Activated T-cell treated with anti-CD3 and anti-CD28 coated beads, Interleukin-2, amount 50 U/mL, for 4 hours (primary cell): ENCODE results near the gene PIP5K1C. TPM values are rescaled to one million over a fixed set of nuclear protein-coding genes. Genes with fewer than 3 reads are reported as not detected.

ENCODE experiments used
- ATAC-seq, 2 donors: fragments of 200-7000 bp; cut with Tn5 transposase; one replicate each; pipeline ENCODE4 v1.10.0; 2021
- DNase-seq: peaks from one replicate; pipeline ENCODE4 v3.0.0-alpha.2; 2020
- H3K27me3 Mint-ChIP-seq: one replicate; pipeline ENCODE4 v1.8.0; 2021; ENCODE audit warnings: low read depth, mixed read lengths
- H3K36me3 Mint-ChIP-seq: one replicate; pipeline ENCODE4 v1.8.0; 2022; ENCODE audit warnings: mixed read lengths; ENCODE audit not compliant: insufficient read depth
- H3K4me1 Mint-ChIP-seq: one replicate; pipeline ENCODE4 v1.8.0; 2021; ENCODE audit warnings: low read depth, mixed read lengths
- H3K4me3 Mint-ChIP-seq: one replicate; pipeline ENCODE4 v1.8.0; 2021; ENCODE audit warnings: mild to moderate bottlenecking, moderate library complexity, mixed read lengths
- H3K9me3 Mint-ChIP-seq: one replicate; pipeline ENCODE4 v1.8.0; 2021; ENCODE audit warnings: mixed read lengths
- total RNA-seq, 3 donors: library from RNA; stranded (reverse); gene quantifications; one replicate each; pipeline ENCODE4 v1.2.1, GENCODE V29; 2021

The PIP5K1C gene
- total RNA-seq, 3 donors from 2014 or later = 12.1 to 20.9 (median 16.7) TPM

DNA sequence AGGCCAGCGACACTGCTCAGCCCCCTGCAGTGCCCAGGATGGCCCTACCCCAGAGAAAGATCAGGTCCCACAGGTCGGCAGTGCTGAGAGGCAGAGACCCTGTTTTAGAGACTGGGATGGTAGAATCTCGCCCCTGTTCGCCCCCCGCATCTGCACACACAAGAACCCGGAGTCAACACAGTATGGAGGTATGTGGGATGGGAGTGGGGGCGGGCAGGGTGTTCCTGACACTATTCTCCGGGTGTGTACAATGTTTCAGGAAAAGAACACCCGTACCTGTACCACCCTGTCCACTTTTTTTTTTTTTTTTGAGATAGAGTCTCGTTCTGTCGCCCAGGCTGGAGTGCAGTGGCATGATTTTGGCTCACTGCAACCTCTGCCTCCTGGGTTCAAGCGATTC, 19.3 kb downstream of the PIP5K1C start:
- Mint-ChIP-seq H3K27me3 (no peaks in the 10 kb centered on the region), H3K4me3 (no peak overlapping the region), H3K9me3 (no peaks in the 10 kb centered on the region), H3K36me3 (peaks cover 6% of the 10 kb centered on the region), H3K4me1 (peaks cover 6% of the 10 kb centered on the region)
- DNase-seq (no peak), ATAC-seq (no peak)

DNA sequence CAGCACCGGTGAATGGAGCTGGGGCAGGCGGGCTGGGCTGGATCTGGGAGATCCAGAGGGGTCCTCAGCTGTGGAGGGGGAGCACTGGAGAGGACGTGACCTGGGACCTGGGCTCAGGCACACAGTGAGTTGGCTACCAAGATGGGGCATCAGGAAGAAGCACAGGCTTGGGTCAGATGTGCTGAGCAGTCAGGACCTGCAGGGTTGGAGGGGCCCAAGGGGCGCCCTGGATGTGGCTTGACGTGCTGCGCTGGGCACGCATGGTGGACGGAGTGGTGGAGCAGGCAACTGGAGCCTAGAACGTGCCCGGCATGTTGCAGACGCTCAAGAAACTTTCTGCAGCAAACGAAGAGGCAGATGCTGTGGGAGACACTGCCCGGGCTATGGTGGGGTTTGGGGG, 20.7 kb downstream of the PIP5K1C start:
- peaks cover 8% of the 10 kb centered on the region for H3K4me1 Mint-ChIP-seq
- no peak overlapping the region for H3K4me3 Mint-ChIP-seq
- H3K36me3 Mint-ChIP-seq = peaks cover 9% of the 10 kb centered on the region
- no peaks in the 10 kb centered on the region for H3K9me3 Mint-ChIP-seq
- ATAC-seq = no peak
- DNase-seq = no peak
- H3K27me3 Mint-ChIP-seq = no peaks in the 10 kb centered on the region

DNA sequence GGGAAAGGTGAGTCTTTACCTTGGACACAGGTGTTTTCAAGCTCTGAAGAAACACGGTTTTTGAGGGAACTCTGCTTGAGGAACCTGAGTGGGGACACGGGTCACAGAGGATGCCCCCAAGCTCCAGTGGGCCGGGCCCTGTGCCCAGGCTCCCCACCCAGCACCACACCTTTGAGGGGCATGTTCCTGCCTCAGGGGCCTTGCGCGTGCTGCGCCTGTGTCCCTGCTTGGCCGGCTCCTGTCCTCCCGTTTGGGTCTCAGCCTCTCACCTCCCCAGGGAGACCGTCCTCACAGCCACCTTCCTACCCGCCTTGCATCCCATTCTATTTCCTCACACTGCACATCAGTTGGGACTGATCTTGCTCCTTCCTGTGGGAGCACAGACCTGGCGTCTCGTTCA, 21.1 kb downstream of the PIP5K1C start:
- no peak overlapping the region for H3K4me3 Mint-ChIP-seq
- no peaks in the 10 kb centered on the region for H3K9me3 Mint-ChIP-seq
- DNase-seq (no peak), ATAC-seq (no peak)
- H3K36me3 Mint-ChIP-seq = peaks cover 7% of the 10 kb centered on the region
- peaks cover 8% of the 10 kb centered on the region for H3K4me1 Mint-ChIP-seq
- no peaks in the 10 kb centered on the region for H3K27me3 Mint-ChIP-seq

DNA sequence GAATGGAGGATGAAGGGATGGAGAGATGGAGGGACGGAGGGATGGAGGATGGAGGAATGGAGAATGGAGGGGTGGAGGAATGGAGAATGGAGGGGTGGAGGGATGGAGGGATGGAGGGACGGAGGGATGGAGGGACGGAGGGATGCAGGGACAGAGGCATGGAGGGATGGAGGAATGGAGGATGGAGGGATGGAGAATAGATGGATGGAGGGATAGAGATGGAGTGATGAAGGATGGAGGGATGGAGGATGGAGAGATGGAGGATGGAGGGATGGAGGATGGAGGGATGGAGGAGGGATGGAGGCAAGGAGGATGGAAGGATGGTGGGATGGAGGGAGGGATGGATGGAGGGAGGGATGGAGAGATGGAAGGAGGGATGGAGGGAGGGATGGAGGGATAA, 22.1 kb downstream of the PIP5K1C start:
- H3K27me3 Mint-ChIP-seq = no peaks in the 10 kb centered on the region
- no peak overlapping the region for H3K4me3 Mint-ChIP-seq
- H3K36me3 Mint-ChIP-seq = peaks cover 6% of the 10 kb centered on the region
- no peaks in the 10 kb centered on the region for H3K9me3 Mint-ChIP-seq
- H3K4me1 Mint-ChIP-seq = peaks cover 5% of the 10 kb centered on the region
- ATAC-seq (no peak), DNase-seq (no peak)

DNA sequence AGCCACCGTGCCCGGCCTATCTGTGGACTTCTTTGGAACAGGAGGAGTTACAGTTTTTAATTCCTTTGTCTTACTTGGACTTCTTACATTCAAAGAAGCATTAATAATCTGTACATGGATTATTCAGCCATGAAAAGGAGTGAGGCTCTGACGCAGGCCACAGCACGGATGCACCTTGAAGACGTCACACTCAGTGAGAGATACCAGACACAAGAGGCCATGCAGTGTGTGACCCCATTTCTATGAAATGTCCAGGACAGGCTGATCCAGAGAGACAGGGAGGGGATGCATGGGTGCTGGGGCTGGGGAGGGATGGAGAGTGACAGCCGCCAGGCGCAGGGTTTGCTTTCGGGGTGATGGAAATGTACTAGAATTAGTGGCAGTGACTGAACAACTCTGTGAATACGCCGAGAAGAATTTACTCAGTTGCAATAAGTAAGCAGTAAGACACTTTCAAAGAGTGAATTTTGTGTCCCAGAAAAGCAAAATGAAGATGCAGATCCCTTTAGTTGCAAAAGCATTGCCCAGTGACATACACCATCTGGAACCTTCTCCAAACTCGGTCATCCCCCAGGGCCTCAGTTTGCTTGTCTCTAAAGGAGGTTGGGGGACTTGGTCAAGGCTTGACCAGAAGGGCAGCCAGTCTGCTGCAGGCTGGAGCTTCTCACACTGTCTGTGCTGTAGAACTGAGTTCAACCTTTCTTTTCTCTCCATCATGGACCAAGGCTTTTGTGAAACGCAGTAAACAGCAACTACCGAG, 25.3 kb downstream of the PIP5K1C start:
- Mint-ChIP-seq H3K27me3 (no peaks in the 10 kb centered on the region), H3K36me3 (peaks cover 6% of the 10 kb centered on the region), H3K9me3 (no peaks in the 10 kb centered on the region), H3K4me1 (peaks cover 20% of the 10 kb centered on the region), H3K4me3 (no peak overlapping the region)
- DNase-seq = no peak
- ATAC-seq = no peak

DNA sequence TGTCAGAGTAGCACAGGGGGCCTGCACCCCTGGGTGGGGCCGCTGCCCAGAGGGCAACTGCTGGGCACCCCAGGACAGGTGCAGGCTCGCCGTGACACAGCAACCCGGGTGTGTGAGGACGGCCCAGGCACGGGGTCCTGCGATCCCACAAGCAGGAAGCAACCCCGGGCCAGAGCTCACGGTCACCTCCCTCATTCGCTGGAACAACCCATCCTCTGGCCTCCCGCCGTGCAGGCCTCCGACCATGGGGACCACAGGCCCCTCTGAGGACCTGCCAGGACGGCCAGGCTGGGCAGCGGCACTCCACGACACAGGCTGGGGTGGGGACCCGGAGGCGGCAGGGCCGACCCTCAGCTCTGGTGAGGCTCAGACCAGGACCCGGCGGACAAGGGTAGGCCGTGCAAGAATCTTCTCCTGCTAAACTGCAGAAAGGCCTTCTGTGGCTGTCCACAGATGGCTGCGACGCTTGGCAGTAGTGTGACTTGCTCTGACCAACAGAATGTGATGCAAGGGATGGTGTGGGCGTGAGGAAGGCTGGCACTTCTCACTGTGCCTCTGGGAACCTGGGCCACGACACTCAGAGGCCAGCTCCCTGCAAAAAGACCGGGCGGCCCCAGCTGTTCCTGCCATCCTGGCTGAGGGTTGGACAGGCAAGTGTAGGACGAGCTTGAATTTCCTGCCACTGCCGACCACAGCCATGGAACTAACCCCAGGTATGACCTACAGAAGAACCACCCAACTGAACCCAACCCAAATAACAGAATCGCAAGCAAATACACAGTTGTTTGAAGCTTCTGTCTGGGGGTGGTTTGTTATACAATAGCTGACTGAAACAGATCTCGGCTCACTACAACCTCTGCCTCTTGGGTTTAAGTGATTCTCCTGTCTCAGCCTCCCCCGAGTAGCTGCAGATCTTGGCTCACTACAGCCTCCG, 26.5 kb downstream of the PIP5K1C start:
- H3K9me3 Mint-ChIP-seq = no peaks in the 10 kb centered on the region
- ATAC-seq (no peak), DNase-seq (no peak)
- no peak overlapping the region for H3K4me3 Mint-ChIP-seq
- H3K36me3 Mint-ChIP-seq = peaks cover 3% of the 10 kb centered on the region
- H3K4me1 Mint-ChIP-seq = peaks cover 20% of the 10 kb centered on the region
- H3K27me3 Mint-ChIP-seq = no peaks in the 10 kb centered on the region

DNA sequence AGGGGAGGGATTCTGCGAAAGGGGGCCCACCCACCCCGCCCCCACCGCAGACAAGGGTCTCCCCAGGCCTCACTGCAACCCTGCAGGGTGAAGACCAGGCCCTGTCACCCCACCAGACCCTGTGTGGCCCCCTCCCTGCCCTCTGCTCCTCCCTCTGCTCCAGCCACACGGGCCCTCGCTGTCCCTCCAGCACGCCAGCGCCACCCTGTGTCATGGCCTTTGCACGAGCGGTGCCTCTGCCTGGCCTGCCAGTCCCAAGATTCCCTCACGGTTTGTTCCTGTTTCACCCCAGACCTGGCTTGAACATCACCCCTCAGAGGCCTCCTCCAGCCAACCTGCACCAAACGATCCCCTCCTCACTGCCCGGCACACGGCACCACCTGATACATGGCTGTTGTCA, 27.3 kb downstream of the PIP5K1C start:
- Mint-ChIP-seq H3K9me3 (no peaks in the 10 kb centered on the region), H3K27me3 (no peaks in the 10 kb centered on the region), H3K36me3 (peaks cover 3% of the 10 kb centered on the region), H3K4me1 (peaks cover 23% of the 10 kb centered on the region), H3K4me3 (no peak overlapping the region)
- ATAC-seq (no peak), DNase-seq (no peak)

DNA sequence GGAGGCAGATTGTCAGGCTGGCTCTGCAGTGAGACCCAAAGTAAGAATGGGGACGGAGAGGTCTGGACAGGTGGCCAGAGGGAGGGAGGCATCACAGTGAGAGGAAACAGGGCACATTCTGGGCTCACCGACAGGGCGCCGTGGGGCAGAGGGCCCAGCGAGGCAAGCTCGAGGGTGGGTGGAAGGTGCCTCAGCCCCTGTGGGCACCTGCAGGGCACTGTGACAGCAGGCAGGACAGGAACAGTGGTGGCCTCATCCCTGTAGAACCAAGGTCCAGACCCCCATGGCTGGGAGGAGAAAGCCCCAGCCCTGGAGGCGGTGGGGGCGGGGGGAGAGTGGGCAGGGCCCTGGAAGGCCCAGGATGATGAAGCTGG, 27.7 kb downstream of the PIP5K1C start:
- Mint-ChIP-seq H3K9me3 (no peaks in the 10 kb centered on the region), H3K4me3 (no peak overlapping the region), H3K4me1 (peaks cover 23% of the 10 kb centered on the region), H3K36me3 (peaks cover 3% of the 10 kb centered on the region), H3K27me3 (no peaks in the 10 kb centered on the region)
- ATAC-seq (no peak), DNase-seq (no peak)

DNA sequence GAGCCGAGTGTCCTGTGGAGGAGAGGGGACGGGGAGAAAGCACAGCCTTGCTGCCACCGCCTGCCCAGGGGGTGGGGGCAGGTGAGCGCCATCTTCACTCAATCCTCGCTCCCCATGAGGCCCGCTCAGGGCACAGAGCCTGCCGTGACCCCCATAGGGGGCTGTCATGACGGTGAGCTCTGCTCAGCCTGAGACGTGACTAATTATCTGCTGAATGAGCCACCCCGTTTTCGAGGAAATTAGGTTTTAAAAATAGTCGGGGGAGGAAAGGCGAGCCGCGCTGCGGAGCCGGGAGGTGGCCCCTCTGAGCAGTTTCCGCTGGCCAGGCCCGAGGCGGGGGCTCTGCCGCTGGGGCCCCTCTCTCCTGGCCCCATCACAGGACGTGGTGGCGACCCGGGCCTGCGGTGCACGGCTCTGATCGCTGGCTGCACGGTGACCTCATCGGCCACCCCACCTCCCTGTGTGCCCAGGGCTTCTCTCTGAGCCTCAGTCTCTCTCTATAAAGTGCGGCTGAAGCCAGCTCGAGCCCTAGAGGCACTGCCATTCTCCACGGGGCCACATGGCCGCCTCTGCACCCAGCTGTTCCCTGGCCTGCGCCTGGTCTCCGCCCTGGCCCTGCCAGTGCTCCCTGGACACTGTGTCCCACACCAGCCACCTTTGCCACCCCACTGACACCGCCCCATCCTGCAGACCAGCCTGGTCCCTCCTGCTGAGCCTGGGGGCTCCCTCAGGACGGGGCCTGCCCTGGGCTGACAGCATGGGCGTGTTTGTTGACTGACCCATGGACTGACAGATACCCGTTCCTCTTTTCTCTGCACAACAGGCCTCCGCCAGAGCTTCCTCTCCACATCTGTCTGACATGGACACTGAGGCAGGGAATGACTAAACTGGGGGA, 28.3 kb downstream of the PIP5K1C start:
- H3K36me3 Mint-ChIP-seq = peaks cover 3% of the 10 kb centered on the region
- peak overlapping the region; percentile 54 for H3K4me3 Mint-ChIP-seq
- DNase-seq (no peak), ATAC-seq (peak; percentile 71 to 78)
- H3K9me3 Mint-ChIP-seq = no peaks in the 10 kb centered on the region
- peaks cover 24% of the 10 kb centered on the region for H3K4me1 Mint-ChIP-seq
- H3K27me3 Mint-ChIP-seq = no peaks in the 10 kb centered on the region

DNA sequence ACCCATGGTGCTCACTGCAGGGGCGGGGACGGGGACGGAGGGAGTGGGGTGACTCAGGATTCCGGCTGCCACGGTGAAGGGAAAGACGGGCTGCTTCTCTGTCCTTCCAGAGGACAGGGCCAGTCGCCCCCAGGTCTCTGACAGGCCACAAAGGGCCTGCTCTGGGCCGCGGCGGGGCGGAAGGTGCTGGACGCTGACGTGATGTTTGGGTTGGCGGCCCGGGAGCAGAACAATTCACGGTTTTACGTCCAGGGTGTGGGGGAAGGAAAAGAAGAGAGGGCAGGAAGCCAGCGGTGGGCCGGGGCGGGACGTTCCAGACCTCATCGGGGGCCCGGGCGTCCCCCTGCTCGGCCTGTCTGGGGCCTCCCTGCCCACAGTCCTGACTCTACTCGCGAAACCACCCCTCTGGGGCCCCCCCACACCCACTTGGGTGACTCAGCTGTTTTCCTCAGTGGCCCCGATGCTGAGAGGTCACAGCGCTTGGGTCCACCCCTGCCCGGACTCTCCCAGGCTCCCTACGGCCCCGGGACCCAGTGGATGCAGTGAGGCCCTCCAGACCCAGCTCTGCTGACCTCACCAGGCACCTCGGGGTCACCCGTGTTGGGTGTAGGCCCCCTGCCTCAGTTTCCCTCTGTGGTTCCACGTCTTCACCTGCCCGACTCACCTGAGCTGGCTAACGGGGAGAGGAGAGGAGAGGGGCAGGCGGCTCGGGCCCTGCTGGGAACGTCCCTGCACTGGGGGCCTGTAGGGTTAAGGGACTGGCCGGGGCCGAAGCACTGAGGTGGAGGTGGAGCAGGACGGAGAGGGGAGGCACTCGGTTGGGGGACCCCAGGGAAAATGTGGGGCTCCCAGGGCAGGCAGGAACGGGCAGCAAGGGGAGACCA, 29.2 kb downstream of the PIP5K1C start:
- no peak for DNase-seq
- ATAC-seq = peak; percentile 57 to 66
- Mint-ChIP-seq H3K27me3 (no peaks in the 10 kb centered on the region), H3K9me3 (no peaks in the 10 kb centered on the region), H3K4me1 (peaks cover 25% of the 10 kb centered on the region), H3K4me3 (peak overlapping the region; percentile 55), H3K36me3 (peaks cover 3% of the 10 kb centered on the region)

DNA sequence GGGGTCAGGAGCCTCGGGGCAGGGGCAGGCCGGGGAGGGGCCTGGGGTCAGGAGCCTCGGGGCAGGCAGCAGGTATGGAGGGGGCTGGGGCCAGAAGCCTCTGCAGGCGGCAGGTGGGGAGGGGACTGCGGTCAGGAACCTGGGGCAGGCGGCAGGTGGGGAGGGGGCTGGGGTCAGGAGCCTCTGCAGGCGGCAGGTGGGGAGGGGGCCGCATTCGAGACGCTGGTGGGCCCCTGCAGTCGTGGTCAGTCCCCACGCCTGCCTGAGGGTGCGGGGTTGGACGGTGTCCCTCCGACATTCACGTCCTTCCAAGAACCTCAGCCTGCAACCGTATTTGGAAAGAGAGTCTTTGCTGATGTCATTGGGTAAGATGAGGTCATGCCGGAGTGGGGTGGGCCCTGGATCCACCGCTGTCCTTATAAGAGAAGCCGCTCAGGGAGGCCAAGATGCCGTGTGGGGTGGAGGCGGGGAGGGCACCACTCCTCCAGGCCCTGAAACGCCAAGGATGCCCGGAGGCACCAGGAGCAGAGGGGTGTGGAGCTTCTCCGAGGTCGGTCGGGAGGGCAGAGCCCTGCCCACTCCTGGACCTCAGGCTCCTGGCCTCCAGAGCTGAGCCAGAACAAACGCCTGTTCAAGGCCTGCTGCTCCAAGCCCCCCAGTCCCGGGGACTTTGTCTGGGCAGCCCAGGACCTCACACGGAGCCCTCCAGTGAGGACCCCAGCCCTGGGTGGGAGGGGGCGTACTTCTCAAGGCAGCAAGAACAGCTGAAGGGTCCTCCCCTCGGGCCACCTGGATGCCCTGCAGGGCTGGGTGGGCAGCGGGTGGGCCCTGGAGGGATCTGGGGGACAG, 30.1 kb downstream of the PIP5K1C start:
- DNase-seq (no peak), ATAC-seq (no peak)
- Mint-ChIP-seq H3K4me3 (no peak overlapping the region), H3K9me3 (no peaks in the 10 kb centered on the region), H3K27me3 (no peaks in the 10 kb centered on the region), H3K4me1 (peaks cover 27% of the 10 kb centered on the region), H3K36me3 (peaks cover 3% of the 10 kb centered on the region)

DNA sequence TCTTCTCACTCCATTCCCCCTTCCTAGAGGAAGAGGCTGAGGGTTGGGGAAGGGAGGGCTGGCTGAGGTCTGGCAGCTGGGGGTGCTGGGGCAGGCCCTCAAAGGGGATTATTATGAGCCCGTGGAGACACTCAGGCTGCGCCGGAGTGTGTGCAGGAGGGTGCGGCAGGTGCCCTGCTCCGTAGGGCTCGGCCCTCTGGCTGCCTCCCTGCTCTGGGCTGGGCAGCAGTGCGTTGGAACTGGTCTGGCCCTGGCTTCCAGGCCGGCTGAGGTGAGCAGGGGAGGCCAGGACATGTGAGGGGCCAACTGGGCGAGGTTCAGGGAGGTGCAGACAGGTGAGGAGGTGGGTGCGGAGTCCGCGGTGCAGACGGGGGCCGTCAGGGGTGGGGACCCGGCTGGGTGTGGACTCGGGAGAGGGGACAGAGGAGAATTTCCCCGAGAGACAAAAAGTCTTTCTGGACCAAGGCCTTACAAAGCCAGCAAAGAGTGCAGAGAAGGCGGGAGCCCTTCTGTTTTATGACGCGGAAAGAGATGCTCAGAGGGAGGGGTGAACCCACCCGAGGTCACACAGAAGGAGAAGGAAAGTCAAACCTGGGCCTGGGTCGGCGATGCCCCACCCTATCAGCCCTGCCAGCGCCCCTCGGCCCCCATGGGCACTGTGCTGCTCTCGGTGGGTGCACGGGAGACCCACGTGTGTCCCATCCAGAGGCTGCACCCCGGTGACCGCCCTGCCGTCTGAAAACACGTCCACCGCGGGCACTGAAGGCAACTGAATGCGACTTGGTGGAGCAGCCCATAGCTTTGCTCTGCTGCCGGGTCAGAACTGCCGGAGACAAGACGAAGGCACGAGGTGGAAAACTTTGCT, 31.0 kb downstream of the PIP5K1C start:
- H3K4me3 Mint-ChIP-seq = no peak overlapping the region
- no peaks in the 10 kb centered on the region for H3K36me3 Mint-ChIP-seq
- ATAC-seq (no peak), DNase-seq (no peak)
- no peaks in the 10 kb centered on the region for H3K9me3 Mint-ChIP-seq
- peaks cover 24% of the 10 kb centered on the region for H3K4me1 Mint-ChIP-seq
- H3K27me3 Mint-ChIP-seq = no peaks in the 10 kb centered on the region
